A673 (cell line): ENCODE data around the gene ZDHHC8. TPM values are rescaled to one million over a fixed set of nuclear protein-coding genes. Genes with fewer than 3 reads are reported as not detected.

Experiments used
- microRNA-seq: library from miRNA; unstranded; fragments of <30 nt; microRNA quantifications from one replicate; pipeline ENCODE4 v1.2.0, GENCODE V29; 2021
- total RNA-seq: library from RNA; stranded (reverse); gene quantifications from 2 replicates; pipeline ENCODE4 v1.2.3, GENCODE V29; 2021

ZDHHC8 gene
- total RNA-seq, 1 experiment from 2014 or later, result 58.8 TPM

Small RNA genes lying within 50 kb of the gene (microRNA-seq; reads per million reads assigned to microRNA genes)
- gene MIR6816, result not detected

Other genes starting within 250 kb of the ZDHHC8 start
- 87.8 and 98.6 TPM in 2 replicates for gene COMT, start 190.0 kb upstream of the ZDHHC8 start, total RNA-seq
- gene TXNRD2, start 190.0 kb upstream of the ZDHHC8 start, total RNA-seq, result 25.2 and 32.6 TPM in 2 replicates
- 11.1 and 17.2 TPM in 2 replicates for gene ARVCF, start 115.0 kb upstream of the ZDHHC8 start, total RNA-seq
- 17.7 and 21.5 TPM in 2 replicates for gene TANGO2, start 110.7 kb upstream of the ZDHHC8 start, total RNA-seq
- gene DGCR8, start 51.6 kb upstream of the ZDHHC8 start, total RNA-seq, result 63.2 and 74.8 TPM in 2 replicates
- 501 and 509 TPM in 2 replicates for gene RANBP1, start 15.7 kb upstream of the ZDHHC8 start, total RNA-seq
- 68.1 and 71.1 TPM in 2 replicates for gene TRMT2A, start 14.6 kb upstream of the ZDHHC8 start, total RNA-seq
- gene CCDC188, start 19.3 kb downstream of the ZDHHC8 start, total RNA-seq, result not detected in 2 replicates
- gene RTN4R, start 136.5 kb downstream of the ZDHHC8 start, total RNA-seq, result 9.6 and 9.9 TPM in 2 replicates
- gene DGCR6L, start 188.3 kb downstream of the ZDHHC8 start, total RNA-seq, result 50.7 and 59.7 TPM in 2 replicates